K562 (cell line): ENCODE results near the gene IMPA2. TPM values are rescaled to one million over a fixed set of nuclear protein-coding genes. Genes with fewer than 3 reads are reported as not detected.

Source experiments
- ATAC-seq: fragments of 200-7000 bp; cut with Tn5 transposase; 3 replicates; pipeline ENCODE4 v1.9.1; 2020; ENCODE audit warnings: moderate library complexity
- BruUV-seq: library from RNA; stranded (reverse); fragments of 400-500 nt; replicated peaks from 2 replicates; lab custom pipeline; 2021; lab: Mats Ljungman, UMichigan
- CTCF ChIA-PET: fragments of 300-600 bp; formaldehyde crosslinking; extraction: SDS; loops from one replicate; lab custom pipeline; 2021; ENCODE audit warnings: low intra/inter-chr PET ratio; lab: Yijun Ruan, JAX
- POLR2A ChIA-PET: fragments of 300-600, 350-650 bp; sonication (Branson Sonifier 250); formaldehyde crosslinking; extraction: SDS; loops from one replicate; lab custom pipeline; 2021; ENCODE audit warnings: antibody characterized with exemption, inconsistent platforms; lab: Yijun Ruan, JAX
- DNase-seq, 4 experiments: peaks; one replicate each; pipeline versions ENCODE4 v3.0.0 to v3.0.0-alpha.2; 2011 to 2018; ENCODE audit warnings: low spot score in 3 of 4, mixed read lengths in 3 of 4; ENCODE audit errors: extremely low read depth in 1 of 4
- FAIRE-seq: peaks from 2 replicates; lab custom pipeline; 2011; peaks lifted over from hg19 to GRCh38; lab: Jason Lieb, UNC
- H2AFZ ChIP-seq: 2 replicates; pipeline ENCODE4 v1.6.0; 2011; ENCODE audit warnings: low read depth, low read length, control low read depth, inconsistent platforms
- H3K27ac ChIP-seq: fragments of 200-600 bp; 3 replicates; pipeline ENCODE4 v1.8.0; 2011; ENCODE audit warnings: low read depth, mild to moderate bottlenecking, control low read depth, inconsistent platforms, low read length, moderate library complexity, mixed read lengths; ENCODE audit errors: extremely low read depth
- H3K27me3 ChIP-seq, 2 experiments: fragments of 300-600 bp in 1 of 2; 2 replicates in 1 of 2; 3 replicates in 1 of 2; pipeline versions ENCODE4 v1.6.0 to v1.8.0; 2011; ENCODE audit warnings: inconsistent platforms in 2 of 2, low read length in 2 of 2, mild to moderate bottlenecking in 1 of 2, mixed read lengths in 1 of 2, moderate library complexity in 1 of 2; ENCODE audit not compliant: control insufficient read depth in 2 of 2, insufficient read depth in 2 of 2
- H3K36me3 ChIP-seq: fragments of 300-600 bp; 3 replicates; pipeline ENCODE4 v1.8.0; 2011; ENCODE audit warnings: mild to moderate bottlenecking, low read length, inconsistent platforms; ENCODE audit not compliant: control insufficient read depth, insufficient read depth
- H3K4me1 ChIP-seq, 2 experiments: fragments of 200-600 bp in 1 of 2; replicated peaks in 1 of 2; 2 replicates in 1 of 2; 3 replicates in 1 of 2; pipeline versions ENCODE4 v1.5.1 to v1.8.0; 2011; ENCODE audit warnings: inconsistent platforms in 2 of 2, low read length in 2 of 2, mild to moderate bottlenecking in 1 of 2, mixed read lengths in 1 of 2, moderate library complexity in 1 of 2; ENCODE audit not compliant: control insufficient read depth in 2 of 2, insufficient read depth in 2 of 2
- H3K4me2 ChIP-seq: 2 replicates; pipeline ENCODE4 v1.6.1; 2011; ENCODE audit warnings: low read length, control low read depth, inconsistent platforms, mixed read lengths; ENCODE audit not compliant: insufficient read depth
- H3K4me3 ChIP-seq: fragments of 200-600 bp; sonication (generic), shearing (Covaris generic); 2 replicates; pipeline ENCODE4 v1.5.1; 2016; ENCODE audit warnings: control low read depth, inconsistent platforms
- H3K79me2 ChIP-seq: fragments of 200-600 bp; 3 replicates; pipeline ENCODE4 v1.8.0; 2011; ENCODE audit warnings: low read length, inconsistent platforms; ENCODE audit not compliant: control insufficient read depth, insufficient read depth
- H3K9ac ChIP-seq, 2 experiments: 2 replicates each; pipeline versions ENCODE4 v1.6.0 to v1.6.1; 2011; ENCODE audit warnings: low read depth in 2 of 2, low read length in 2 of 2, control low read depth in 1 of 2, inconsistent platforms in 1 of 2, mild to moderate bottlenecking in 1 of 2, mixed read lengths in 1 of 2; ENCODE audit not compliant: insufficient read depth in 1 of 2
- H3K9me1 ChIP-seq: one replicate; pipeline ENCODE4 v1.6.0; 2011; ENCODE audit warnings: inconsistent platforms, mild to moderate bottlenecking, low read length, moderate library complexity; ENCODE audit not compliant: control insufficient read depth, insufficient read depth
- H3K9me3 ChIP-seq: replicated peaks from 2 replicates; pipeline ENCODE4 v1.5.1; 2011; ENCODE audit warnings: low read depth, low read length, inconsistent platforms; ENCODE audit not compliant: control insufficient read depth, insufficient read depth
- H4K20me1 ChIP-seq: replicated peaks from 2 replicates; pipeline ENCODE4 v1.6.1; 2011; ENCODE audit warnings: low read length, inconsistent platforms, mixed read lengths; ENCODE audit not compliant: control insufficient read depth, insufficient read depth
- BRD9 ChIP-seq: fragments of 450-650 bp; IDR thresholded peaks from 2 replicates; pipeline ENCODE4 v1.6.1; 2018; ENCODE audit warnings: low read depth; ENCODE audit not compliant: partially characterized antibody
- EP300 ChIP-seq: IDR thresholded peaks from 2 replicates; pipeline ENCODE4 v1.6.1; 2012; ENCODE audit warnings: low read length, improper control_type of control experiment
- ESRRA ChIP-seq: fragments of 450-650 bp; IDR thresholded peaks from 2 replicates; pipeline ENCODE4 v1.6.1; 2014; ENCODE audit warnings: low read depth, mild to moderate bottlenecking, moderate library complexity, borderline replicate concordance
- HEY1 ChIP-seq: fragments of 250-450 bp; sonication (Bioruptor Pico); IDR thresholded peaks from 2 replicates; pipeline ENCODE4 v1.5.0; 2020; ENCODE audit warnings: mild to moderate bottlenecking, moderate library complexity, borderline replicate concordance
- HMGN3 ChIP-seq: IDR thresholded peaks from 2 replicates; pipeline ENCODE4 v1.6.1; 2011; ENCODE audit warnings: borderline replicate concordance, low read depth, mild to moderate bottlenecking, mixed read lengths, low read length; ENCODE audit not compliant: insufficient read length; ENCODE audit errors: extremely low read depth
- HMGXB4 ChIP-seq: sonication (generic); formaldehyde crosslinking; IDR thresholded peaks from 2 replicates; pipeline ENCODE4 v1.8.1; 2023; ENCODE audit warnings: mild to moderate bottlenecking, missing genetic modification reagents
- POLR2H ChIP-seq: IDR thresholded peaks from 2 replicates; pipeline ENCODE4 v1.6.1; 2016; ENCODE audit warnings: missing genetic modification characterization, low read depth, mild to moderate bottlenecking, control low read depth, missing compliant biosample characterization, moderate library complexity
- RNF219 ChIP-seq: fragments of 250-450 bp; sonication (Bioruptor Pico); IDR thresholded peaks from 2 replicates; pipeline ENCODE4 v1.5.0; 2022; ENCODE audit warnings: mild to moderate bottlenecking
- SP1 ChIP-seq: sonication (generic); formaldehyde crosslinking; IDR thresholded peaks from 2 replicates; pipeline ENCODE4 v1.8.1; 2022; ENCODE audit warnings: mild to moderate bottlenecking, missing genetic modification reagents
- STAT6 ChIP-seq: sonication (generic); formaldehyde crosslinking; IDR thresholded peaks from 2 replicates; pipeline ENCODE4 v1.8.1; 2023; ENCODE audit warnings: mild to moderate bottlenecking, missing genetic modification reagents
- TAF1 ChIP-seq: IDR thresholded peaks from 2 replicates; pipeline ENCODE4 v1.6.1; 2011; ENCODE audit warnings: mild to moderate bottlenecking, low read length, moderate library complexity; ENCODE audit not compliant: insufficient read depth, control insufficient read depth, severe bottlenecking; ENCODE audit errors: extremely low read depth
- TBP ChIP-seq: optimal IDR thresholded peaks from 2 replicates; pipeline ENCODE3; 2011; ENCODE audit warnings: low read depth, low read length, improper control_type of control experiment
- WGBS: fragments of 100-300 bp; shearing (Covaris generic); methylation state at CpG from one replicate; pipeline ENCODE4 v1.1.6; 2016; ENCODE audit warnings: low coverage, mixed read lengths; ENCODE audit not compliant: insufficient coverage; ENCODE audit errors: missing lambda C conversion rate; 5-methylcytosine and 5-hydroxymethylcytosine counted together
- in situ Hi-C: fragments of 300-500 bp; cut with MboI; formaldehyde crosslinking; loops from 4 replicates; pipeline ENCODE4 v1.15.0; 2018; ENCODE audit warnings: inconsistent platforms, mixed read lengths
- intact Hi-C: fragments of 100-400 bp; cut with micrococcal nuclease; formaldehyde crosslinking; loops from 2 replicates; pipeline ENCODE4 v1.14.2; 2022
- polyA plus RNA-seq, 8 experiments: library from polyadenylated mRNA; depleted of rRNA in 4 of 8; stranded (reverse) in 5 of 8; unstranded in 3 of 8; fragments of >200 nt; fragmentation: Nextera tagmentation in 2 of 8; fragmentation: Illumina TruSeq in 1 of 8; extraction: Ambion mirVana in 2 of 8; extraction: Trizol in 1 of 8; gene quantifications; 2 replicates each; pipeline versions ENCODE4 v1.2.1 to v1.2.3, GENCODE V29; 2011 to 2014; ENCODE audit warnings: inconsistent platforms in 1 of 8, missing spikeins in 1 of 8
- total RNA-seq, 7 experiments: library from RNA; depleted of rRNA in 6 of 7; stranded (reverse); fragments of >200 nt in 6 of 7; fragmentation: Illumina TruSeq in 2 of 7; extraction: Trizol in 2 of 7; gene quantifications; 2 replicates each; pipeline versions ENCODE4 v1.2.1 to v1.2.3, GENCODE V29; 2011 to 2021; ENCODE audit warnings: low replicate concordance in 1 of 7

IMPA2 gene
- total and polyA plus RNA-seq, 9 of the 15 experiments (the other 6 are each of a cell fraction or from before 2014, with no cell fraction given), result 0.62 to 11.3 (median 5.7) TPM

- POLR2A ChIA-PET, result interaction anchor here (1.5 kb wide), 1 partner anchor 29 kb away, joined by 6 read pairs; no protein-coding TSS in a partner anchor
- H3K9me1 ChIP-seq, result no peaks in the 10 kb centered on the region
- H3K36me3 ChIP-seq, result no peaks in the 10 kb centered on the region
- H3K4me1 ChIP-seq, result no peaks in the 10 kb centered on the region; a peak in 1 of 5 replicates
- no peak overlapping the region for H3K9ac ChIP-seq
- no peak overlapping the region for H3K27ac ChIP-seq
- H3K27me3 ChIP-seq, result peaks cover 0 to 9% of the 10 kb centered on the region in 2 experiments; a peak in 1 of 5 replicates
- no peaks in the 10 kb centered on the region for H3K79me2 ChIP-seq
- peaks cover 5% of the 10 kb centered on the region; the same call in 1 of the 2 replicates for H4K20me1 ChIP-seq
- no peak overlapping the region for H3K4me3 ChIP-seq
- ATAC-seq (no peak), FAIRE-seq (no peak), DNase-seq (no peak)
- H3K9me3 ChIP-seq, result no peaks in the 10 kb centered on the region
- H2AFZ ChIP-seq, result no peak overlapping the region
- CTCF ChIA-PET, result no interaction called here
- in situ Hi-C loops, result no loop called here
- no peak for TF ChIP-seq TAF1
- no peak for TF ChIP-seq SP1
- TF ChIP-seq EP300, result no peak
- TF ChIP-seq HEY1 (CRISPR knock-in tag), result no peak
- TF ChIP-seq RNF219 (CRISPR knock-in tag), result no peak
- no peak for TF ChIP-seq POLR2H (tag)
- no peak for TF ChIP-seq HMGN3
- TF ChIP-seq ESRRA, result no peak
- no peak for TF ChIP-seq TBP
- TF ChIP-seq STAT6, result no peak
- no peak for TF ChIP-seq BRD9
- no peak for TF ChIP-seq HMGXB4 (CRISPR knock-in tag)
- no TSS peak for BruUV-seq
- no peak overlapping the region for H3K4me2 ChIP-seq
- 56% methylated on average over 12 of the region's 12 CpGs for WGBS
- intact Hi-C loops, result no loop called here
Measured at GRCh38 chr18:12009581-12010140, 28.4 kb downstream of the IMPA2 start.
